GM18511 (cell line): ENCODE data around the gene DNMT1.

Source experiments
- ATAC-seq: cut with Tn5 transposase; IDR thresholded peaks from one replicate; pipeline ENCODE4 v1.9.1; 2021; ENCODE audit warnings: mild to moderate bottlenecking, moderate library complexity; ENCODE audit not compliant: unreplicated experiment

DNMT1 gene

GRCh38 chr19:10100163-10100785, 94.5 kb downstream of the DNMT1 start:
- no peak for ATAC-seq

- ATAC-seq = no peak
Measured at GRCh38 chr19:10096615-10096963, 98.2 kb downstream of the DNMT1 start.

- ATAC-seq = peak; percentile 78
Measured at GRCh38 chr19:10095948-10096614, 98.7 kb downstream of the DNMT1 start.

GRCh38 chr19:10095622-10095947, 99.2 kb downstream of the DNMT1 start:
- no peak for ATAC-seq

- no peak for ATAC-seq
Measured at GRCh38 chr19:10093295-10094186, 101.2 kb downstream of the DNMT1 start.

DNA sequence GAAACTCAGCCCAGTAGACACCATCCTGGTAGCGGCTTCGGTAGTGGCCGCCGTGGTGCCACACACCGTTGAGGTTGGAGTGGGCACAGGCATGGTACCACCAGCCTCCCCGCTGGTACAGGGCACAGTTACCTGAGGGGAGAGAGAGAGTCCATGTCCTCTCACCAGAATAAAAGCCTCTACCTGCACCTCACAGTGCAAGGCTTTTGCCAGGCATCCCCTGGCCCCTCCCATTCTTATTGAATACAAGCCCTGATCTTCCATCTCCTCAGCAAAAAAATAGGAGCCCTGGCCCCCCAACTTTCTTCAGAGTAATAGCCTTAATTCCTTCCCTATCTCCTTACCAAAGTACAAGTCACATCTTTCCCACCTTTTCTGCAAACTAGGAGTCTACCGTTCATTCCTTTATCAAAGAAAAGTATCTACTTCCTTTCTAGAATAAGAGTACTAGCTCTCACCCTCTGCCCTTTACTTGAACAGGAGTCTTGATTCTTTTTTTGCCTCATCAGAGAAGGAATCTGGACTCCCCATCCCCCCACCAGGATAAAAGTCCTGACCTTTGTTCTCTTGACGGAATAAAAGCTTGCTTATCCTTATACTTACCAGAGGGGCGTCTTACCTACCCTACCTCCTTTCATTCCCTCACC, 102.0 kb downstream of the DNMT1 start:
- ATAC-seq = no peak

- no peak for ATAC-seq
Measured at GRCh38 chr19:10091895-10092641, 102.7 kb downstream of the DNMT1 start.

GRCh38 chr19:10091370-10091687, 103.4 kb downstream of the DNMT1 start:
- no peak for ATAC-seq

DNA sequence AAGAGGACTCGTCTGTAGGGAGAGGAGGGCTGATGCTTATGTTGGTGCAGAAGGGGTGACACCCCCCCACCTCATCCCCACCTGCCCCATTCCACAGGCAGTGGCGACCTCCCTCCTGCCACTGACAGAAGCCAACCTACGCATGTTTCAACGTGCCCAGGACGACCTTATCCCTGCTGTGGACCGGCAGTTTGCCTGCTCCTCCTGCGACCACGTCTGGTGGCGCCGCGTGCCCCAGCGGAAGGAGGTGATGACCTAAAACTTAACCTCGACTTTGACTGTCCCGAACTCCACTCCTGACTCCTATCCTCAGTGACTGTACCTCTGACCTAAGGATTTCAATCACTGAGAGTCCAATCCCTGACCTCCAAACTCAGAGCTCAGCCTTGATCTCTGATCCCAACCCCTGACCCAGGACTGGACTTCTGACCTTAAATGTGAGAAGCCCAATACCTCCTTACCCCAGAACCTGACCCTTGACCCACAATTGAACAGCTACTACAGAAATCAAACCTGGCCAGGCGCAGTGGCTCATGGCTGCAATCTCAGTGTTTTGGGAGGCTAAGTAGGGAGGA, 104.9 kb downstream of the DNMT1 start:
- no peak for ATAC-seq

DNA sequence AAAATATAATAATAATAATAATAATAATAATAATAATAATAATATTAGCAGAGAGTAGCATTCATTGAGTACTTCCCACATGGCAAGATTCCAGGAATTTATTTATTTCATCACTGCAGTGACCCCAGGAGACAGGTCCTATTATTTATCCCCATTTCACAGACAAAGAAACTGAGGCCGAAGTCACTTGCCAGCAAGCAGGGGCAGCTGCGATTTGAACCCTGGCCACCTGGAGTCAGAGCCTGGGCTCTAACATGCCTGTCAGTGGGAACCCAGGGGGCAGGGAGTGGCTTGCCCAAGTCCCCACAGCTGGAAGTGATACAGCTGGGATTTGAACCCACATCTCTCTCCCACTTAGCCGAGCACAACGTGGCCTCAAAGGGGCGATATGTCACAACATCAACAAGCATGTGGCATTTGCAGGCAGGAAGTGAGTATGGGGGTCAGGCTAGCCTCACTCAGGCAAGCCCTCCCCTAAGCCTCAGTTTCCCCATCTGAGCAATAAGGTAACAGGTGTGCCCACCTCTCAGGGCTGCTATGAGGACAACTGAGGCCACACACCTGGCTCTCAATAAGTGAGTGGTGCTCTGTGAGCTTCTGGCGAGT, 105.7 kb downstream of the DNMT1 start:
- ATAC-seq = no peak

- no peak for ATAC-seq
Measured at GRCh38 chr19:10087296-10088061, 107.3 kb downstream of the DNMT1 start.

- no peak for ATAC-seq
Measured at GRCh38 chr19:10086591-10087192, 108.1 kb downstream of the DNMT1 start.

DNA sequence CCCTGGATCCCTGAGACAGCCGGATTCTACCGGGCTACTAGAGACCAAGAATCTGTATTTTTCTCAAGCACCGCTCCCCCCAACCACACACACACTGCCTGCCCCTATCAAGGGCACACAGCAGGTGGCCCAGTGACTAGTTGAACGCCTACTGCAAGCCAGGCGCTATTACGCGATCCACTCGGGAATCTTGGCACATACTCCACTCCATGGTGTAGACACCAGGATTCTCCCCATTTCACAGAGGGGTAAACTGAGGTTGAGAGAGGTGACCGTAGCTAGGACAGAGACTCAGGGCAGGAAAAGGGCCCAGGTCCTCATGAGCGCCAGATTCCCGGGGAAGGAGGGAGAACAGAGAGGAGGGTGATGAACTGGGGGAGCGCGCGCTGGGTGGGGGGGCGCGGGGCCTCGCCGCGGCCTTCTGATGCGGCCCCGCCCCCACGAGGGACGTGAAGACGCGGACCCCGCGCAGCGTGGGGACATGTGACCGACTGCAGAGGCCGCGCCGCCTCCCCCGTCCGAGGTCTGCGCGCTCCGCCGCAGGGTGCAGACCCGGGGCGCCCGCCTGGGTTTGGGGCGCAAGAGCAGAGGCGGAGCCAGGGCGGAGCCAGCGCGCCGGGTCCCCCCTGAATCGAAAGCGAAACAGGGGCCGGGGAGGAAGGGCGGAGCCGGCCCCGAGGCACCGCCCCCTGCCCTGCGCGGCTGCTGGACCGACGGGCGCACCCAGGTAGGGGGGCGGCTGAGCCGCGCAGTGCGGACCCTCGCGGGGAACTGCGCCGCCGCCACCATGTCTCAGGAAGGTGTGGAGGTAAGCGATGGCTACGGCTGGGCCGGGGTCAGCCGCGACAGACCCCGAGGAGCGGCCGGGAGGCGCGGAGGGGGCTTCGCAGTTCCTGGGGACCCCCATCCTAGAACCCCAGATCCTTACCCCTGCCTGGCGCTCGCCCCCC, 108.8 kb downstream of the DNMT1 start, which contains the start of gene SHFL:
SHFL (plus strand) TSS at position 677 of the 950 bp plus-strand sequence; CDS start at position 788, 111 bp downstream.
- peak; percentile 89 for ATAC-seq

GRCh38 chr19:10084803-10085202, 110.0 kb downstream of the DNMT1 start:
- no peak for ATAC-seq

DNA sequence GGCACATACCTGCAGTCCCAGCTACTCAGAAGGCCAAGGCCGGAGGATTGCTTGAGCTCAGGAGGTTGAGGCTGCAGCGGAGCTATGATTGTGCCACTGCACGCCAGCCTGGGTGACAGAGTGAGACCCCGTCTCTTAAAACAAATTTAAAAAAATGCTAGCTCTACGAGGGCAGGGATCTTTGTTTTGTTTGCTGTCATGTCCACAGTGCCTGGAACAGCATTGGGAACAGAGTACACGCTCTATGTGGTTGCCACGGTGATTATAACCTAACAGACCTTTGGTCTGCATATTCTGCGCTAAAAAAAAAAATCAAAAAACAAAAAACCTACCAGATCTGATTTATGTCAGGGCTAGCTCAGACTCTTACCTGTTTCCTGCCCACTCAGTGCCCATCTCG, 110.8 kb downstream of the DNMT1 start:
- no peak for ATAC-seq
